SW 1271 (cell line): ENCODE results near the gene CAPN14.

Experiments
- DNase-seq, 2 experiments: peaks; one replicate each; lab custom pipeline; 2025; lab: John Stamatoyannopoulos, UW

CAPN14 gene

GRCh38 chr2:31227110-31227509 is 9.8 kb upstream of the CAPN14 start:
- DNase-seq, result no peak

- no peak for DNase-seq
Observed at GRCh38 chr2:31226266-31226665, 9.0 kb upstream of the CAPN14 start.

DNA sequence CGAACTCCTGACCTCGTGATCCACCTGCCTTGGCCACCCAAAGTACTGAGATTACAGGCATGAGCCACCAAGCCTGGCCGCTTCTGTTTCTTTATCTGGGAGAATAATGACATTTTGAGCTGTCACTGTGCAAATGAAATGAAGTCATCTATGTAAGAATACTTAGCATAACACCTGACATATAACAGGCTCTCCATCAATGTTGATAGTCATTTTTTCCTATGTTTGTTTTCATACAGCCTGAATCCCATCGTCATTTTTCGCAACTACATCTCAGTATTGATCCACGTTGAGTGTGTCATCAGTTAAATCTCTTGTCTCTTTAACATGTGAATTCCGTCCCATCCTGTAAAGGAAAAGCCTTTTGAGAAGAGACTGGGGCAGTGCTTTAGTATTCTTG is 6.4 kb upstream of the CAPN14 start:
- DNase-seq, result no peak

- DNase-seq, result no peak
Observed at GRCh38 chr2:31223026-31223425, 5.7 kb upstream of the CAPN14 start.

GRCh38 chr2:31222071-31222470 is 4.8 kb upstream of the CAPN14 start:
- DNase-seq, result no peak

- no peak for DNase-seq
Observed at GRCh38 chr2:31221544-31221943, 4.2 kb upstream of the CAPN14 start.

- no peak for DNase-seq
Observed at GRCh38 chr2:31219131-31219969, 2.0 kb upstream of the CAPN14 start.

- DNase-seq, result no peak
Observed at GRCh38 chr2:31216734-31217133, 581 bp downstream of the CAPN14 start.

DNA sequence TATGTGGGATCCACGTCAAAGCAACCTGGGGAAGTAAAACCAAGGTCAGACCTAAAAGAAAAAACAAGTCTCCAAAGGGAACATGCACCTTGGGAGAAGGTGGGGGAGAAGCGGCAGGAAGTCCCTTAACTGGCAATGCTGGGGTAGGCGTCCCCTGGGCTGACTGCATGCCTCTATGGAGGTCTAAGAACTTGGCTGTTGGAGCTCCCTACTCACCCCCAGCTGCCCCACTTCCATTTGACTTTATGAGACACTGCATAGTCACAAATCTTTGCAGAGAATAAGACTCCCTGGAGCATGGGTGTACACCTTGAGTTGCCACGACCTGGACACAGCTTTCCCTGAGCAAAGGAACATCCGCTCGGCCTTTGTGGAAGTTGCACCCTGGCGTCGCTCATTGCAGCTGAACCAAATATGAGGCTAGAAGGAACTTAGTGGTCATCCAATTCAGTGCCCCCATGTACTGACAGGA is 2.8 kb downstream of the CAPN14 start:
- no peak for DNase-seq

GRCh38 chr2:31213601-31214443 is 3.5 kb downstream of the CAPN14 start:
- DNase-seq, result no peak

GRCh38 chr2:31212659-31213600 is 4.4 kb downstream of the CAPN14 start:
- DNase-seq, result no peak

- DNase-seq, result no peak
Observed at GRCh38 chr2:31208240-31208639, 9.1 kb downstream of the CAPN14 start.

- no peak for DNase-seq
Observed at GRCh38 chr2:31207790-31208189, 9.5 kb downstream of the CAPN14 start.

DNA sequence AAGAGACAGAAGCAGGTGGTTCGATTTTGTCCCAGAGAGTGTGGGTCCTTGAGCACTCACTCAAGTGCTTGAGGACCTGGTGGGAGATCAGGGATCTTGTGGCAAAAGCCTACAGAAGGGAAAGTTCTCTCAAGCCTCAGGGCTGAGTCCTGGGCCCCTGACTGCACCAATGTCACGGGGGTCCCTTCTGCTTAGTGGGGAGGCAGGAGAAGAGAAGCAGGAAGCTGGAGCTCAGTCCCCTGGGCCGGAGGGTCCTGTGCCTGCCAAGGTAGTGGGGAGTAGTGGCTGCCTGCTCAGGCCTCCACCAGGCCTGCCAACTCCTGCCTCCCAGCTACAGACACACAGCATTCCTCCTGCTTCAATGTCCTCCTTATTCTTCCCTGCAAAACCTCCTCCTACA is 11.7 kb downstream of the CAPN14 start:
- DNase-seq, result no peak

DNA sequence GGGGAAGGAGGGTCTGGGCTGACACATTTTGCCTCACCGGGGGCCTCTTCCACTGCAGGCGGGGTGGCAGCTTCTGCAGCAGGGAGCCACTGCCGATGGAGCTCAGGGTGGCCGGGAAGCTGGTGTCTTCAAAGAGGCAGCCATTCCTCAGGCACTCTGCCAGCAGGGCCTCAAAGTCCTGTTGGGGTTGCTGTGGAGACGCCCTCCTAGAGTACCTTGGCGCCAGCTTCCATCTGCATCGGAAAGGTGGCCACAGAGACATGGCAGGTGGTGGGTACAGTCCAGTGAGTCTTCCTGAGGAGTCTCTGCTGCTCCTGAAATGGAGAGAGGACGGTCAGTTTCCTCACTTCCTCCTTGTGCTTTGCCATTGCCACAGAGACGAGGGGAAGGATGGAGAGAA is 12.1 kb downstream of the CAPN14 start:
- no peak for DNase-seq

DNA sequence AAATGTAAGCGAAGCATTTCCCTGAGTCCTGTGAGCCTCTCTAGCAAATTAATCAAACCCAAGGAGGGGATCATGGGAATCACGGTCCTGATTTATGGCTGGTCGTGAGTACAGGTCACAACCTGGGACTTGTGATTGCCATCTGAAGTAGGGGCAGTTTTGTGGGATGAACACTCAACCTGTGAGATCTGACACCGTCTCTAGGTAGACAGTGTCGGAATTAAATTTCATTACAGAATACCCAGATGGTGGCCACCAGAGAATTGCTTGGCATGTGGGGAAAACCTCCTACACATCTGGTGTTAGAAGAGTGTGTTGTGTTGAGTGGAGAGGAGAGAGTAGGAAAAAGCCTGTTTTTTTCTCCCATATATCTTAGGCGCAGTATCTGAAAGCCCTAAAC is 12.5 kb downstream of the CAPN14 start:
- no peak for DNase-seq

- no peak for DNase-seq
Observed at GRCh38 chr2:31203916-31204315, 13.4 kb downstream of the CAPN14 start.

- no peak for DNase-seq
Observed at GRCh38 chr2:31202833-31203232, 14.5 kb downstream of the CAPN14 start.

GRCh38 chr2:31202041-31202440 is 15.3 kb downstream of the CAPN14 start:
- DNase-seq, result no peak

DNA sequence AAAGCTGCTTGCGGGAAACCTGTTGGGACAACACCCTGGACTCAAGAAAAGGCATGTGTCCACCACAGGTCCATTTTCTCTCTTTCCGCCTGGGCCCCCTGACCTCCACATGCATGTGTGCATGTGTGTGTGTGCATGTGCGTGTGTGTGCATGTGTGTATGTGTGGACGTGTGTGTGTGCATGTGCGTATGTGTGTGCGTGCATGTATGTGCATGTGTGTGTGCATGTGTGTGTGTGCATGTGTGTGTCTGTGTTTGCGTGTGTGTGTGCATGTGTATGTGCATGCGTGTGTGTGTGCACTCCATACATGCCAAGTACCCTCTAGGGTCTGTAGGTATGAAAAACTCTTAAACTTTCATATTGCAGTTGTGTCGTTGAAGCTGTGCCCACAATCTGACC is 16.3 kb downstream of the CAPN14 start:
- DNase-seq, result no peak

- DNase-seq, result no peak
Observed at GRCh38 chr2:31199206-31199605, 18.1 kb downstream of the CAPN14 start.

DNA sequence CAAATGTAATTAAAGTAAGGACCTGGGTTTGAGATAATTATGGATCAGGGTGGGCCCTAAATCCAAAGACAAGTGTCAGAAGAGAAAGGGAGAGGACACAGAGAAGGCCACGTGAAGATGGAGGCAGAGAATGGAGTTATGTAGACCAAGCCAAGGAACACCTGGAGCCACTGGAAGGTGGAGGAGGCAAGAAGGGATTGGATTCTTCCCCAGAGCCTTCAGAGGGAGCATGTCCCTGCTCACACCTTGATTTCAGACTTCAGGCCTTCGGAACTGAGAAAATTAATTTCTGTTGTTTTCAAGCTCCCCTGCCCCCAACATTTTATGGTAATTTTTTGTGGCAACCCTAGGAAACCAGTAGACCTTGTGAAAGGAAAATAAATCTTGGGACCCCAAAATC is 19.6 kb downstream of the CAPN14 start:
- no peak for DNase-seq
